Loucy (cell line): ENCODE results near the gene TIMM29.

Experiments used
- CTCF ChIP-seq: fragments of 200-600 bp; sonication (generic); conservative IDR thresholded peaks from 2 replicates; pipeline ENCODE4 v1.5.1; 2014; ENCODE audit warnings: mild to moderate bottlenecking, antibody characterized with exemption, low read length
- EZH2phosphoT487 ChIP-seq: fragments of 200-600 bp; IDR thresholded peaks from 2 replicates; pipeline ENCODE4 v1.6.1; 2018; ENCODE audit warnings: antibody characterized with exemption, mild to moderate bottlenecking, moderate library complexity, borderline replicate concordance

- TF ChIP-seq CTCF (no peak), EZH2phosphoT487 (no peak)
Measured at GRCh38 chr19:10916602-10917001, 12.0 kb upstream of the TIMM29 start.
